Hematopoietic multipotent progenitor cell treated with erythropoietin and hydrocortisone succinate and interleukin-3 and kit ligand, for 17 days (in vitro differentiated cells): ENCODE results near the gene SYN1.

Source experiments
- DNase-seq: peaks from one replicate; pipeline ENCODE4 v3.0.0-alpha.2; 2015; ENCODE audit warnings: low spot score

SYN1 gene

DNA sequence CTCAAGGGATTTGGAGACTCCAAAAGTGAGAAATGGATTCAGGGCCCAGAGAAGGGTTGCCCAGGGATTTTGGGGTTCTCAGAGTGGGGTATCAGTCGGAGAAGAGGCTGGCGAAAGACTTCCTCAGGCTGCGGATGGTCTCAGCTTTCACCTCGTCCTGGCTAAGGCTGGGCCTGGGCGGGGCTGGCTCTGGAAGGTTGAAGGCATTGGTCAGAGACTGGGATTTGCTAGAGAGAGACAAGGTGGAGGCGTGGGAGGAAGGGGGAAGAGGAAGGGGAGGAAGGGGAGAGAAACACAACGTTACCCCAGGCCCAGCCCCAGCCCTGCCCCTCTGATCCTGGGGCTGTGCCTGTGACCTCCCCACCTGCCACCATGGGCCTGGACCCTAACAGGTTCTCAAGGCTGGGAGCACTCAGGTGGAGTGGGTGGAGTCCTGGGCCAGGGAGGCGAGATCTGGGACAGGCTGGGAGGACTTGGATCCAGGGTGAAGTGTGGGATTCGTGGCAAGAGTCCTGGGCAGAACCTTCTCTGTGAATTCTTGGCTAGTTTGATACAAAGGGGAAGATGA lies 46.8 kb downstream of the SYN1 start:
- DNase-seq: no peak

- DNase-seq: no peak
Observed at GRCh38 chrX:47571896-47572295, 47.8 kb downstream of the SYN1 start.

DNA sequence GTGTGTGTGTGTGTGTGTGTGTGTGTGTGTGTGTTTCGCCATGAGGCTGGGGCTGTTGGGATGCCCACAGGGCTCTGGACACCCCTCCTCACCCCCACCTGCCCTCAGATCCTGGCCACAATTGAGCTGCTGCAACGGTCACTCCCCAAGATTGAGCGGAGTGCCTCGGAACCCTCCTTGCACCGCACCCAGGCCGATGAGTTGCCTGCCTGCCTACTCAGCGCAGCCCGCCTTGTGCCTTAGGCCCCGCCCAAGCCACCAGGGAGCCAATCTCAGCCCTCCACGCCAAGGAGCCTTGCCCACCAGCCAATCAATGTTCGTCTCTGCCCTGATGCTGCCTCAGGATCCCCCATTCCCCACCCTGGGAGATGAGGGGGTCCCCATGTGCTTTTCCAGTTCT lies 48.4 kb downstream of the SYN1 start:
- no peak for DNase-seq

GRCh38 chrX:47570794-47571193 lies 48.9 kb downstream of the SYN1 start:
- no peak for DNase-seq

- peak; percentile 43 for DNase-seq
Observed at GRCh38 chrX:47568656-47569295, 50.9 kb downstream of the SYN1 start.

DNA sequence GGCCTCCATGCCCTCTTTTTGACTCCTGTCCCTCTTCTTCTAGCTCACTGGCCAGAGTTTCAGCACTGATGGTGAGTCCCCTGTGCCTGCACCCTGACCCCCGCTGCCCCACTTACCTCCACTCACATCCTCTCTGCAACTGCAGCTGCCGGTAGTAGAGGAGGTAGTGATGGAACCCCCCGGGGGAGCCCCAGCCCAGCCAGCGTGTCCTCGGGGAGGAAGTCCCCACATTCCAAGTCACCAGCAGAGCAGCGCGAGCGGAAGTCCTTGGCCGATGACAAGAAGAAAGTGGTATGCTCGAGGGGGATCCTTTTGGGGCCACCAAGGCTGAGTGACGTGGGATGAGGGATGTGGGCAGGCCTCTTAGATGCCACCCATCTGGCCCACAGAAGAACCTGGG lies 52.8 kb downstream of the SYN1 start:
- no peak for DNase-seq

DNA sequence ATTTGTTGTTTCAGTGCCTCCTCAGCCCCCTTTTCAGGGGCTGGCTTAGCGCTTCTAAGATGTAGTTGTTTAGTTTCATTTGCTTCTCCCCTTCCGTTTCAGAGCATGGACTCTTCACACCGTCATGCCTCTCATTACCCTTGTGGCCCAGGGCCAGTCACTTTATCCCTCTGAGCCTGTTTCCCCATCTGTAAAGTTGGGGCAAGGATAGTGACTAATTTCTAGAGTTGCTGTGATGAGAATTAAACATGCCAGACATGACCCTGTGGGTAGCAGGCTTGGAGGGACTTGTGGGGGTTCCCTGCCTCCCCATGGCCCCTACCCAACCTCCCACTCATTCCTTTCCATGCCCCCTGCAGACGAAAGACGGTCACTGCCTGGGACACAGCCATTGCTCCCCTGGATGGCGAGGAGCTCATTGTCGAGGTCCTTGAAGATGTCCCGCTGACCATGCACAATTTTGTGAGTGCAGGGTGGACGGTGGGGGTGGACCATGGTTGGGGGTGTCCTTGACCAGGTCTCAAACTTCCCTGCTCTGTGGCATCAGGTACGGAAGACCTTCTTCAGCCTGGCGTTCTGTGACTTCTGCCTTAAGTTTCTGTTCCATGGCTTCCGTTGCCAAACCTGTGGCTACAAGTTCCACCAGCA lies 55.1 kb downstream of the SYN1 start:
- no peak for DNase-seq

DNA sequence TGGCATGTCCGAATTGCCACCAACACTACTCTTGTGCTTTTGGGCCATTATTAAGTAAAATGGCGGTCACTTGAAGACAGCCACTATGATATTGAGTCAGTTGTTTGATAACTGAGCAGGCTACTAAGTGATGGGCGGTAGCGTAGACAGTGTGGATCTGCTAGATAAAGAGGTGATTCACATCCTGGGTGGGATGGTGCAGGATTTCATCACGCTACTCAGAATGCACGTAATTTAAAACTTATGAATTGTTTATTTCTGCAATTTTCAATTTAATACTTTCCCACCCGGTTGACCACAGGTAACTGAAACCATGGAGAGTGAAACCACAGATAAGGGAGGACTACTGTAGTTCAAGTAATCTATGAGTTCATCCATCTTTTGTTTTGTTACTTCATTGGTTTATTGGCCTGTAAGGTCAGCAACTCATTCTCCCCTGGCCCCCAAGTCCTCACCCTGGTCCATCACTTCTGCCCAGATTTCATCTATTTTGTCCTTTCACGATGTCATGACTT lies 55.8 kb downstream of the SYN1 start:
- DNase-seq: peak; percentile 45

DNA sequence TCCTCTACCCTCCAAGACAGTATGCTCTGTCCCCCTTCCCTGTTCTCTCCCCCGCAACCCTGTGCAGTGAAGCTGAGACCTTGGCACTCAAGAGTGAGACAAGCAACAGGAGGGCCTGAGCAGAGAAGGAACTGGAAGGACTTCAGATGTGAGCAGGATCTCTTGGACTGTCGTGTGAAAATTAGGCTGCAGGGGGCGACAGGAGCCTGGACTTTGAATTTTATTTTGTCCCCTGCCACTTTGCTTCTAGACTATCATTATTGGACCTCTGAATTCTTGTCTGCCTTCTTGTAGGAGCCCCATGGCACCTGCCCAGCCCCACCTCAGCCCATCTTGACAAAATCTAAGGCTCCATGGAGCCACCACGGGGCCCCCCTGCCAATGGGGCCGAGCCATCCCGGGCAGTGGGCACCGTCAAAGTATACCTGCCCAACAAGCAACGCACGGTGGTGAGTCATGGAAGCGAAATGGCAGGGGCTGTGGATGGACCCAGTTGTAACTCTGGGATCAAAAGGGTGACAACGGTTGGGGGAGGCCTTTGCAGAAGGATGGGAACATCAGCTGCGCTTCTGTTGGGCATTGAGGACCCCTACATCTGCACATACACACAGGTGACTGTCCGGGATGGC lies 56.9 kb downstream of the SYN1 start:
- peak; percentile 48 for DNase-seq

DNA sequence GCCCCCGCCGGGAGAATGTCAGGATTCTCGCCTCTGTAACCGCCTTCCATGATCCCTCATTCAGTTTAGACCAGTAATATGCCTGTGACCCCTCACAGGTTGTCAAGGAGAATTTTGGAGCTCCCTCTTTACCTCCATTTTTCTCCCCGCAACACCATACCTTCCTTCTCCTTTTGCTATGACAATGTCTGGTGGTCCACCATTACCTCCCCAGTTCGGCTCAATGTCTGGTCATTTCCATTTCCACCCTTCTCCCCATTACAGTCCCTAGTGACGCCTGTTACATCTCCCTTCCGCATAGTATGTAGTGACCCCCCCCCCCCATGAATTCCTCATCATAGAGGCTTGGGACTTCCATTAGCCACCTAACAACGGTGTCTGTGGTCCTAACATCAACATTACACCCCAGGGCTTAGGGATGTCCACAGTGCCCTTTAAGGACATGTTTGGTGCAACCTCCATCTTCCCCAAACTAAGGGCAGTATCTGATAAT lies 58.0 kb downstream of the SYN1 start:
- DNase-seq: no peak

DNA sequence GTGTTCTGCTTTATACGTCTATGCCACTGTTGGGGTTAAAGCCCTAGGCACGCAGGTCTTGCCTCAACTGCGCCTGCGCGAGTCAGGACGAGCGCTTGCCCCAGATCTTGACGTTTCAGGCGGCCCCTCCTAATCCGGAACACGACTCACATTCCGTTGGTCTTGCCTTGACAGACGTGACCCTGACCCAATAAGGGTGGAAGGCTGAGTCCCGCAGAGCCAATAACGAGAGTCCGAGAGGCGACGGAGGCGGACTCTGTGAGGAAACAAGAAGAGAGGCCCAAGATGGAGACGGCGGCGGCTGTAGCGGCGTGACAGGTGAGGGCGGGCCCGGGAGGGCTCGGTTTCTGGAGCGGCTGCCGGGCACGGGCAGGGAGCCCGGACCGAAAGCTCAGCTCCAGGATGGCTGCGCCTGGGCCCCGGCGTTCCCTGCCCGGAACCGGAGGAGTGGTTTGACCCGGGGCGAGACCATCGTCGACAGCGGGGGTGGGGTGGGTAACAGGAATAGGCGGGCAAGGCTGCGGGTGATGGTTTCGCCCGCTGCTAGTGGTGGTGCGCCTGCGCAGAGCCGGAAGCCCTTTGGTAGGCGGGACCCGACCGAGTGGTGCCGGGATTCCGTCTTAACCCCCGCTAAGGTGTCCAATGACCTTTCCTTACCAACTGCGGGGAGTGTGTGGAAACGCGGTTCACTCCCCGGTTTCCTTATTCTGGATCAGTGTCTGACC lies 58.6 kb downstream of the SYN1 start, which contains the start of gene ARAF:
TSS of gene ARAF (plus strand) at position 272 of the 725 bp plus-strand sequence. CDS start 1,763 bp downstream, outside the sequence.
- peak; percentile 99 for DNase-seq

DNA sequence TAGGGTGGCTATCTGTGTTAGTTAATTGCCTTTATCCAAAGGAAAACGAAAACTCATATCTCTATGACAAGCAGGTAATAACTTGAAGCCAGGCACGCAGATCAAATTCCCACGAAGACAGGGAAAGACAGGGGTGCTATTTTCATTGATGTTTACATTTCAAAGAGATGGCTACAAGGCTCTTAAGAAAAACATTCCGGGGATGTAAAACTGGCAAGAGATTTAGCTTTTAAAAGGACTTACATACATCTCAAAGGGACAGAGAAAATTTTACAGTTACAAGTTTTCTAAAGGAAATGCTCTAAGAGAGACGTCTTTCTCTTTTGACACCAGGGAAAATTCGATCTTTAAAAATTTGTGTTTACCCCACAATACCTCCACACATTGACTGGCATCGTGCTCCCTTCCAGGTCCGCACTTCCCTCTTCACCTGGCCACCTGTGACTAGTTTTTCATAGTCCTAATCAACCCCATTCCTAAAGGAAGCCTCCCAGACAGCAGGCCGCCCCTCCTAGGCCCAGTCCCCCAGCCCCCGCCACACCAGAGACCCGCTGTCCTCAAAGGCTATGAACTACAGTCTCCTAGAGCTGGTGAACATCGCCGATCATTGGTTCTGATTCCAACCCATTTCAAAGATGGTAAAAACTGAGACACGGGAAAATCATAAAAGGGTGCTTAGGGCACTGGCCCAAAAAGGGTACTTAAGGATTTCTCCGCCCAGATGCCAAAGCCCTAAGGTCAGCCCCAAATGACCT lies 59.3 kb downstream of the SYN1 start:
- peak; percentile 28 for DNase-seq

- DNase-seq: no peak
Observed at GRCh38 chrX:47558436-47558835, 61.2 kb downstream of the SYN1 start.

DNA sequence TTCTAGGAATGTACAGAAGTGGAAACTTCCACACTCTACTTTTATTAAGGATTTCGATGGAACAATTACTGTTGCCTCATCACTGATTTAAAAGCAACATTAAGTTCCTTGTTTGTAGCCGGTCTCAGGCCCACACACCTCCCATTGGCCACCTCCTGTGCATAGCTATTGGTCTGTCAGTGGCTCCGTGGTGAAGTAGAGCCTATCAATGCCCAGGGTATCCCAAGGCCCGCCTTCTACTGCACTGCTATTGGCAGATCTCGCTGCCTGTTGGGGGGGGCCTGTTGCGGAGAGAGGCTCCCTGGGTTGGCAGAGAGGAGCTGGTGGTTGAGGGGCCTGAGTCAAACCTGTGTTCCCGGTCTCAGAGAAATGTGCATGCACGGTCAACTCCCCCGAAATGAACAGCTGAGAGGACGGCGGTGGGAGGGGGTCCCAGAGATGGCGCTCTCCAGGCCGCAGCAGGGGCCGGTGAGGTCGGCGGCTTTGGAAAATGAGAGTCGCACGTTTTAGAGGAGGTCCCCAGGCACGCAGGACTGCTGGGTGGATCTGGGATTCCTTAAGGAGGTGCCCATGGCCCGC lies 63.5 kb downstream of the SYN1 start:
- peak; percentile 87 for DNase-seq

DNA sequence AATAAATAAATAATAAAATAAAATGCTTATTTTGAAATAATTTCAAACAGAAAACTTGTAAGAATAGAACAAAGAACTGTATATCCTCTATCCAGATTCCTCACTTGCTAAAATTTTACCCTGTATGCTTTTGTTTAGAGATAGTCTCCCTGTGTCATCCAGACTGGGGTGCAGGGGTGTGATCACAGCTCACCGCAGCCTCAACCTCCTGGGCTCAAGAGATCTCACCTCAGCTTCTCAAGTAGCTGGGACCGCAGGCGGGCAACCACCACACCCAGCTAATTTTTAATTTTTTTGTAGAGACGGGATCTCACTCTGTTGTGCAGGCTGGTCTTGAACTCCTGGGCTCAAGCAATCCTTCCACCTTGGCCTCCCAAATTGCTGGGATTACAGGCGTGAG lies 76.2 kb downstream of the SYN1 start:
- no peak for DNase-seq

GRCh38 chrX:47540754-47541538 lies 78.7 kb downstream of the SYN1 start:
- DNase-seq: peak; percentile 38

DNA sequence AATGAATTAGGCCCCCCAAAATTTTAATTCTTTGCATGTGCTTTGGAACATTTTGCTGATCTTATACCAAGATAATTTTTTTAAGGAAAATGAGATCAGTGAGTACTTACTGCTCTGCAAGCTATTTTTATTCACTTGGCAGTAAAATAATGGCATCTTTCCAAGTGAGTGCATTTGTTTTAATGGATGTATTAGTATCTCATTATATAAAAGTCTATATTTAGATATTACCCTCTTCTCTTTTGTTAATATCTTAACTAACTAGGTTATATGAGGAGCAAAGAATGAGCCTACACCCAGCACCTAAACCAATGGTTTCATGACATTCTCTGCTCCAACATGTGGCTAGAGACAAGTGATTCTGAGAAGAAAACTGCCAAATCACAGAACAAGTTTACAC lies 79.8 kb downstream of the SYN1 start:
- no peak for DNase-seq

- DNase-seq: no peak
Observed at GRCh38 chrX:47530049-47530448, 89.6 kb downstream of the SYN1 start.

DNA sequence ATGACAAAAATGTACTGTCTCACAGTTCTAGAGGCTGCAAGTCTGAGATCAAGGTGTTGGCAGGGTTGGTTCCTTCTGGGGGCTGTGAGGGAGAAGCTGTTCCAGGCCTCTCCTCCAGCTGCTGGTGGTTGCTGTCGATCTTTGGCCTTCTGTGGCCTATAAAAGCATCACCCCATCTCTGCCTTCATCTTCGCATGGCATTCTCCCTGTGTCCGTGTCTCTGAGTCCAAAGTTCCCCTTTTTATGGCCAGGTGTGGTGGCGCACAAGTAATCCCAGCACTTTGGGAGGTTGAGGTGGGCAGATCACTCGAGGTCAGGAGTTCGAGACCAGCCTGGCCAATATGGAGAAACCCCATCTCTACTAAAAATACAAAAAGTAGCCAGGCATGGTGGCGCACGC lies 90.1 kb downstream of the SYN1 start:
- no peak for DNase-seq

- DNase-seq: no peak
Observed at GRCh38 chrX:47523713-47524166, 95.9 kb downstream of the SYN1 start.
